ENCODE results near the gene NCBP1. TPM values are rescaled to one million over a fixed set of nuclear protein-coding genes. Genes with fewer than 3 reads are reported as not detected.

NCBP1 gene
- total RNA-seq, 1 donor from 2014 or later, result 36.3 TPM

- Mint-ChIP-seq H3K27ac (no peak overlapping the region), H3K36me3 (ENCODE audit: low read depth) (no peaks in the 10 kb centered on the region), H3K4me1 (no peaks in the 10 kb centered on the region), H3K27me3 (peaks cover 40% of the 10 kb centered on the region), H3K4me3 (no peak overlapping the region), H3K9me3 (no peaks in the 10 kb centered on the region)
- ATAC-seq (ENCODE audit: low read depth) (no peak), DNase-seq (no peak)
- no peak for TF ChIP-seq CTCF (IDR thresholded peaks at IDR 0.05)
- ChIA-PET CTCF (interaction anchor here (1.0 kb wide), 2 partner anchors 189 to 191 kb away, joined by 3 read pairs; no protein-coding TSS in a partner anchor), POLR2A (no interaction called here)
- intact Hi-C loops (cut with micrococcal nuclease), result loop anchor here (5.0 kb wide), 1 partner anchor 141 kb away; the partner anchor contains the start of gene FOXE1
These were observed 77.6 kb downstream of the NCBP1 start for GRCh38 chr9:97711223-97711626.

DNA sequence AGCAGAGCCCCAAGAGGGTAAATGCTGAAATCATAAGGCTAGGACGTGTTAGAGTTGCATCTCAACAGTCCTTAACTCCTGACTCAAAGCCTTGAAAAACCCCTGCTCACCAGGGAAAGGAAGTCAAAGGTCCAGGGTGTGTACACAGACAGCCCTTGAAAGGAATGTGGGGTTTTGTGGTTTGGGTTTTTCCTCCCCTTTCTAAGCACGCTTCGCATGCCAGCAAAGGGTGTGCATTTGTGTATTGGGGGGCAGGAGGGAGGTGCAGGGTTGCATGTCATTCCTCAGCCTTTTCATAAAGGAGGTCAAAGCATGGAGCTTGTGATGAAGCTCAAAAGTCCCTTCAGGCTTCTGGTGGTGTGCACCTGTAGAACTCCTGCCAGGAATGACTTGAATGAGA, 80.8 kb downstream of the NCBP1 start:
- H3K27me3 Mint-ChIP-seq, result peaks cover 29% of the 10 kb centered on the region
- H3K27ac Mint-ChIP-seq, result no peak overlapping the region
- H3K36me3 Mint-ChIP-seq (ENCODE audit: low read depth), result no peaks in the 10 kb centered on the region
- no peaks in the 10 kb centered on the region for H3K9me3 Mint-ChIP-seq
- DNase-seq, result no peak
- no peak for TF ChIP-seq CTCF (IDR thresholded peaks at IDR 0.05)
- CTCF ChIA-PET, result interaction anchor here (1.1 kb wide), 1 partner anchor 187 kb away, joined by 3 read pairs; no protein-coding TSS in a partner anchor
- intact Hi-C loops (cut with micrococcal nuclease), result loop anchor here (5.0 kb wide), 1 partner anchor 138 kb away; the partner anchor contains the start of gene FOXE1
- POLR2A ChIA-PET, result no interaction called here
- no peak overlapping the region for H3K4me3 Mint-ChIP-seq
- no peak for ATAC-seq (ENCODE audit: low read depth)
- H3K4me1 Mint-ChIP-seq, result no peaks in the 10 kb centered on the region

DNA sequence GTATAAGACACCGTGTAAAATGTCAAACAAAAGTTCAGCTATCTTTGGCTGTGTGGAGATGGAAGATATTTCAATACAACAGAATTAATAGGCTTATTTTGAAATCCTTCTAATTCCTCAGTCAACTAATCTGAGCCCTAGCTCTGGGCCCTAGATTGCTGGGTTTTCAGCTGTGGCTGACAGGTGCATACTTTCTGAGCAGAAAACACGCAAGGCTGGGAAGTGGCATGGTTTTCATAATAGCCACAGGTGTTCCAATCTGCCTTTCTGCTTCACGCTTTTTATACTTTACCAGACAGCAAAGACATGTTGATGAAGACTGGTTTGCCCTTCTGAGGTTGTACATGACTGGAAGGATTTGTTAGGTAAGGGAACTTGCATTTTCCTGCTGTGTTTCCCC, 84.2 kb downstream of the NCBP1 start:
- Mint-ChIP-seq H3K27me3 (peaks cover 30% of the 10 kb centered on the region), H3K36me3 (ENCODE audit: low read depth) (no peaks in the 10 kb centered on the region), H3K9me3 (peaks cover 6% of the 10 kb centered on the region), H3K4me1 (no peaks in the 10 kb centered on the region), H3K4me3 (no peak overlapping the region), H3K27ac (no peak overlapping the region)
- DNase-seq (no peak), ATAC-seq (ENCODE audit: low read depth) (no peak)
- POLR2A ChIA-PET, result no interaction called here
- no peak for TF ChIP-seq CTCF (IDR thresholded peaks at IDR 0.05)
- CTCF ChIA-PET, result interaction anchor here (1.1 kb wide), 1 partner anchor 183 kb away, joined by 3 read pairs; no protein-coding TSS in a partner anchor
- intact Hi-C loops (cut with micrococcal nuclease), result no loop called here

GRCh38 chr9:97721396-97721795, 87.8 kb downstream of the NCBP1 start:
- no peak overlapping the region for H3K27ac Mint-ChIP-seq
- H3K4me3 Mint-ChIP-seq, result no peak overlapping the region
- H3K27me3 Mint-ChIP-seq, result peaks cover 31% of the 10 kb centered on the region
- no peaks in the 10 kb centered on the region for H3K36me3 Mint-ChIP-seq (ENCODE audit: low read depth)
- H3K9me3 Mint-ChIP-seq, result peaks cover 6% of the 10 kb centered on the region
- DNase-seq, result no peak
- no peak for TF ChIP-seq CTCF (IDR thresholded peaks at IDR 0.05)
- POLR2A ChIA-PET, result no interaction called here
- intact Hi-C loops (cut with micrococcal nuclease), result no loop called here
- ATAC-seq (ENCODE audit: low read depth), result no peak
- H3K4me1 Mint-ChIP-seq, result no peaks in the 10 kb centered on the region
- CTCF ChIA-PET, result no interaction called here

DNA sequence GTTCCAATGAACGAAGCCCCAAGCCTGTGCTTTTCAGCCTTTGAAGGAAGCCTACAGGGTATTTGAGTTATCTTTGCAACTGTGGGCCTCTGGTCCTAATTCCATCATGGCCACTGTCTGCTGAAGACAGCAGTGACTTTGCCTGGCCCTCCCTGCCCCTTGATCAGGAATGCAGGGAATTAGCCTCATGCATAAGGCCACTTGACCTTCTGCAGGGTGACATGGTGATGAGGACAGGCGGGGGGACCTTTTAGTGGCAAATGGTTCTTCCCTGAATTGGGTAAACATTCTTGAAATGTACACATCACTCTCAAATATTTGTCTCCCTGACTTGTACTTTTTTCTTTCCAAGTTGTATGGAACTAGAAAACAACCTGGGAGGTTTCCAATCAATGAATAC, 88.7 kb downstream of the NCBP1 start:
- no peaks in the 10 kb centered on the region for H3K4me1 Mint-ChIP-seq
- ChIA-PET POLR2A (no interaction called here), CTCF (no interaction called here)
- TF ChIP-seq CTCF (IDR thresholded peaks at IDR 0.05), result no peak
- peaks cover 6% of the 10 kb centered on the region for H3K9me3 Mint-ChIP-seq
- ATAC-seq (ENCODE audit: low read depth) (no peak), DNase-seq (no peak)
- H3K36me3 Mint-ChIP-seq (ENCODE audit: low read depth), result no peaks in the 10 kb centered on the region
- H3K4me3 Mint-ChIP-seq, result no peak overlapping the region
- H3K27me3 Mint-ChIP-seq, result peaks cover 34% of the 10 kb centered on the region
- H3K27ac Mint-ChIP-seq, result no peak overlapping the region
- intact Hi-C loops (cut with micrococcal nuclease), result no loop called here

Other genes starting within 250 kb of the NCBP1 start
- gene TDRD7, start 221.7 kb upstream of the NCBP1 start, total RNA-seq, result 13.7 and 14.7 TPM in 2 replicates
- 1.2 and 1.9 TPM in 2 replicates for gene TMOD1, start 132.2 kb upstream of the NCBP1 start, total RNA-seq
- gene TSTD2, start 453 bp upstream of the NCBP1 start, total RNA-seq, result 18.0 and 21.6 TPM in 2 replicates
- gene XPA, start 63.5 kb downstream of the NCBP1 start, total RNA-seq, result 14.4 and 18.1 TPM in 2 replicates
- not detected in 2 replicates for gene FOXE1, start 219.4 kb downstream of the NCBP1 start, total RNA-seq